ENCODE measurements around the gene FBXO17. TPM values are rescaled to one million over a fixed set of nuclear protein-coding genes. Genes with fewer than 3 reads are reported as not detected.
"Not testable (repeated sequence)": the region's sequence is repeated elsewhere in the genome, so short reads cannot be mapped to it uniquely, and the experiment has no call there.

Gene FBXO17
- total RNA-seq, 1 donor from 2014 or later = 20.0 TPM

- DNase-seq (ENCODE audit: low read depth in 2 of 2) = no peak
Observed at GRCh38 chr19:38945562-38946228, 29.8 kb downstream of the FBXO17 start.

- DNase-seq (ENCODE audit: low read depth in 2 of 2) = no peak
Observed at GRCh38 chr19:38944981-38945506, 30.5 kb downstream of the FBXO17 start.

GRCh38 chr19:38942471-38943181 lies 32.9 kb downstream of the FBXO17 start:
- no peak for DNase-seq (ENCODE audit: low read depth in 2 of 2)

- no peak for DNase-seq (ENCODE audit: low read depth in 2 of 2)
Observed at GRCh38 chr19:38941979-38942378, 33.6 kb downstream of the FBXO17 start.

GRCh38 chr19:38941466-38941865 lies 34.1 kb downstream of the FBXO17 start:
- not testable (repeated sequence) for DNase-seq (ENCODE audit: low read depth in 2 of 2)

GRCh38 chr19:38939957-38940356 lies 35.6 kb downstream of the FBXO17 start:
- peak; percentile 21 to 46 for DNase-seq (ENCODE audit: low read depth in 2 of 2)

GRCh38 chr19:38933544-38933943 lies 42.0 kb downstream of the FBXO17 start:
- DNase-seq (ENCODE audit: low read depth in 2 of 2) = no peak

- DNase-seq (ENCODE audit: low read depth in 2 of 2) = peak; percentile 68 to 69
Observed at GRCh38 chr19:38932425-38933179, 42.9 kb downstream of the FBXO17 start.

- no peak for DNase-seq (ENCODE audit: low read depth in 2 of 2)
Observed at GRCh38 chr19:38931521-38931793, 44.1 kb downstream of the FBXO17 start.

DNA sequence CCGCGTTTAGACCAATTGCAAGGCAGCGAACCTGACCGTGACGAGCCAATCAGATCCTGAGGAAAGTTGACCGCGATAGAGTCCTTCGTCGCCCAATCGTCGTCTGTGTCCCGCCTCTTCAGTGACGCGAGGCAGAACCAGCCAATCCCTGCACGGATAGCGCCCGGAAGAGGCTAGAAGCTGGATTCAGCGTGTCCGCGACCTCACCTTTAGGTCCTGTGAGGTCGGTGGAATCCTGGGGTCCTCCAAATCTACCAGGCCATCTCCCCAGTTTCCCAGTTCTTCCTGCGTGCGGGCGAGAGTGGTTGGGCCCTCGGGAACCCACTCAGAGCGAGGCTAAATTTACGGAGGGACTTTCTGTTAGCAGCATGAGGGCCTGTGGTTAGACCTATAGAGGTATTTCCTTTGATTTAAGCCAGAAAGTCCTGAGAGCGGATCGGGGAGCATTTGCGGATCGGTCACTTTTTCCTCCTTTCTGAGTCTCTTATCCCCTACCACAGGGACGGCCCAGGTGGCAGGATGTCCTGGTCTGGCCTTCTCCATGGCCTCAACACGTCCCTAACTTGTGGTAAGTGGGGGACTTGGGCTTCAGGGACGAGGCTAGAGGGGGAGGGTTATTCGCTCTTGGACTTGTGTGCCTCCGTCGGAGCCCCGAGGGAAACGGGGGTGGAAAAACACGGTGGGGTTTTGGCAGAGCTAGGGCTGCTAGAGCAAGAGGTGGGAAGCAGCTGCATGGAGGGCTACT lies 44.6 kb downstream of the FBXO17 start, which contains the start of gene MRPS12:
Gene MRPS12 (plus strand): TSS at position 169 of the 745 bp plus-strand sequence. CDS start 351 bp downstream, at position 520.
- DNase-seq (ENCODE audit: low read depth in 2 of 2) = peak; percentile 100

GRCh38 chr19:38929929-38930775 lies 45.4 kb downstream of the FBXO17 start, which contains the start of gene SARS2:
Gene SARS2, minus strand, starts transcription at chr19:38930763. Its CDS starts 27 bp downstream, at chr19:38930736.
- peak; percentile 96 for DNase-seq (ENCODE audit: low read depth in 2 of 2)

DNA sequence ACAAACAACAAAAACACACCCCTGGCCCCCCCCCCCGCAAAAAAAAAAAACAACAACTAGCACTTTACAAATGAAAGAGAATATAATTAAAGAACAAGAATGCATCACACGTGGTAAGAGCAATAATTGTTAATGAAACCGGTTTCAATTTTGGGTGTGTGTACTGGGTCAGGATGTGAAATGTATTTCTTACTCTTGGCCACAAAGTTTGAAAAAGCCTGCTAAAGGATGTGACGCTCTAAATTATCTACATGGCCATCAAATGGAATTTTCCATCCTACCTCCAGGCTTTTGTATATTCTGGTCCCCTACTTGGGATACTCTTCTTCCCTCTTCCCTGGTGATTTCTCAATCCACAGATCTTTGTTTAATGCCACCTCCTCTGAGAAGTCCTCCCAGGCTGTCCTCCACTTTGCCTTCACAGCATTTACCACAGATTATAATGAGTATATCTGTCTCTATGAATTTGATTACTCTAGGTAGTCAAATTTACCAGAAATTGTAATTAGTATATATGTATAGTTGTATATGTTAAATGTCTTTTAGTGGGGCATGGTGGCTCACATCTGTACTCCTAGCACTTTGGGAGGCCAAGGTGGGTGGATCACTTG lies 47.0 kb downstream of the FBXO17 start:
- peak in 1 of 2 donors; percentile 80 for DNase-seq (ENCODE audit: low read depth in 2 of 2)

DNA sequence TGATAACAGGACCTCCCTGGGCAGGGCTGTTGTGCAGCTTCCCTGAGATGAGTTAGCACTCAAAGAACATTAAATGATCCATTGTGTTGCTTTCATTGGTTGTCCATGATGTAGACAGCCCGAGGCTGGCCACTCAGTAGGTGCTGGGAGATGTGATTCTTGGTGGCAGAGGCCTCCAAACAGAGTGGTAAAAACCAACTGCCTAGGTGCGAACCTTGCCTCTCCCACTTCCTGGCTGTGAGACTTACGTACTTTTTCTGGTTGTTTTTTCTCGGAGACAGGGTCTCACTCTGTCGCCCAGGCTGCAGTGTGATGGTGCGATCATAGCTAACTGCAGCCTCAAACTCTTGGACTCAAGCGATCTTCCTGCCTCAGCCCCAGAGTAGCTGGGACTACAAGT lies 51.2 kb downstream of the FBXO17 start:
- DNase-seq (ENCODE audit: low read depth in 2 of 2) = no peak

DNA sequence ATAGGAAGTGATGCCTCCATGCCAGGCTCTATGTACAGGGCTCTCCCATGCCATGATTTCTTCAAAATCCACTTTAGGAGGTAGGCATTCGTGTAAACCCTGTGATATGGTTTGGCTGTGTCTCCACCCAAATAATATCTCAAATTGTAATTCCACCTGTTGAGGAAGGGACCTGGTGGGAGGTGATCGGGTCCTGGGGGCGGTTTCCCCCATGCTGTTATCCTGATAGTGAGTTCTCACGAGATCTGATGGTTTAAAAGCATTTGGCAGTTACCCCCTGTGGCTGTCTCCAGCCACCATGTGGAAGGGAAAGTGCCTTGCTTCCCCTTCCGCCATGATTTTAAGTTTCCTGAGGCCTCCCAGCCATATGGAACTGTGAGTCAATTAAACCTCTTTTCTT lies 53.1 kb downstream of the FBXO17 start:
- DNase-seq (ENCODE audit: low read depth in 2 of 2) = no peak

GRCh38 chr19:38921420-38922274 lies 53.9 kb downstream of the FBXO17 start:
- no peak for DNase-seq (ENCODE audit: low read depth in 2 of 2)

DNA sequence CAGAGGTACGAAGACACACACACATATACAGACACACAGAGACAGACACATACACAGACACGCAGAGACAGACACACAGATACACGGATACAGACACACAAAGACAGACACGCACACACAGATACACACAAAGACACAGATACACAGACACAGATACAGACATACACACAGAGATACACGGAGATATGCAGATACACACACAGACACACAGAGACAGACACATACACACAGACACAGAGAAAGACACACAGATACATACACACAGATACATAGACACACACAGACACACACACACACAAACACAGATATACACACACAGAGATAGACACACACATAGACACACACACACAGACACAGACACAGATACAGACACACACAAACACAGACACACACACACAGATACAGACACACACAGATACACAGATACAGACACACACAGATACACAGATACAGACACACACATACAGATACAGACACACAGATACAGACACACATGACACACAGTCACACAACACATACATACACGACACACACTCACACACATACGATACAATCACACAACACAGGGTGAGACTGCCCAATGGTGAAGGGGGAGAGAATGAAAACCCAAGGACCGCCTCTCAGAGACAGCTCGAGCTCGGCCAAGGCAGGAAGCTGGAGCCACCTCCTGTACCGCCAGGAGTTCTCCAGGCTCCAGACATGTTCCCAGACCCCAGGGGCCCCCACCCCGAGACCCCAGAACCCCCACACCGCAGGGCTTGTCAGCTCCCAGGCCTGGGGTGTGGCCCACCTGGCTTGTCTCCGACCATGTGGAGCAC lies 54.7 kb downstream of the FBXO17 start:
- no peak for DNase-seq (ENCODE audit: low read depth in 2 of 2)

GRCh38 chr19:38919837-38920601 lies 55.5 kb downstream of the FBXO17 start:
- no peak for DNase-seq (ENCODE audit: low read depth in 2 of 2)
